GM06990 (cell line): ENCODE results near the gene NCOR2.

ENCODE experiments used
- DNase-seq: peaks from one replicate; pipeline ENCODE4 v3.0.0-alpha.2; 2011; ENCODE audit not compliant: insufficient read length; ENCODE audit errors: extremely low read depth
- H3K27me3 ChIP-seq: replicated peaks from 2 replicates; pipeline ENCODE4 v1.6.0; 2011; ENCODE audit warnings: low read length; ENCODE audit not compliant: control insufficient read depth, insufficient read depth
- H3K36me3 ChIP-seq: 2 replicates; pipeline ENCODE4 v1.5.1; 2011; ENCODE audit warnings: low read length; ENCODE audit not compliant: control insufficient read depth, insufficient read depth
- H3K4me3 ChIP-seq: replicated peaks from 2 replicates; pipeline ENCODE4 v1.5.1; 2011; ENCODE audit warnings: low read depth, mild to moderate bottlenecking, control low read depth, low read length
- TF ChIP-seq, protein P1 (sequence below): IDR thresholded peaks from 2 replicates; pipeline ENCODE4 v1.5.1; 2011; ENCODE audit warnings: low read length, control low read depth, mild to moderate bottlenecking, inconsistent platforms; ENCODE audit not compliant: insufficient read depth, poor library complexity, severe bottlenecking

Gene NCOR2

DNA sequence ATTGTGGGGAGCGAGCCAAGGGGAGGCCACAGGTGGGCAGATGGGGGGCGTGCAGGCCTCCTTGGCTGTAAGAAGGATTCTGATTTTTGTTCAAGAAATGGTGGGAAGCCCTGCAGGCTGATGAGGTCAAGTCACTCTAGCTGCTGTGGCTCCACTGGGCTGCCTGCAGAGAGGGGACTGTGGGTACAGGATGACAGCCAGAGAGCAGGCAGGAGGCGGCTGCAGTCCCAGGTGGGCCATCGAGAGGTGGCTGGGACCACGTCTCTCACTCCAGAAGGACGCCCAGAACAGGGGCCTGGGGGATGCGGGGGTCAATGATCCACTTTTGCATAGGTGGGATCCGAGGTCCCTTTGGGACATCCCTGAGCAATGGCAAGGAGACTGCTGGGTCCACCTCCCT is 9.1 kb downstream of the NCOR2 start:
- Histone ChIP-seq H3K27me3 (no peaks in the 10 kb centered on the region), H3K4me3 (no peak overlapping the region), H3K36me3 (peaks cover 4% of the 10 kb centered on the region)
- TF ChIP-seq, protein P1, sequence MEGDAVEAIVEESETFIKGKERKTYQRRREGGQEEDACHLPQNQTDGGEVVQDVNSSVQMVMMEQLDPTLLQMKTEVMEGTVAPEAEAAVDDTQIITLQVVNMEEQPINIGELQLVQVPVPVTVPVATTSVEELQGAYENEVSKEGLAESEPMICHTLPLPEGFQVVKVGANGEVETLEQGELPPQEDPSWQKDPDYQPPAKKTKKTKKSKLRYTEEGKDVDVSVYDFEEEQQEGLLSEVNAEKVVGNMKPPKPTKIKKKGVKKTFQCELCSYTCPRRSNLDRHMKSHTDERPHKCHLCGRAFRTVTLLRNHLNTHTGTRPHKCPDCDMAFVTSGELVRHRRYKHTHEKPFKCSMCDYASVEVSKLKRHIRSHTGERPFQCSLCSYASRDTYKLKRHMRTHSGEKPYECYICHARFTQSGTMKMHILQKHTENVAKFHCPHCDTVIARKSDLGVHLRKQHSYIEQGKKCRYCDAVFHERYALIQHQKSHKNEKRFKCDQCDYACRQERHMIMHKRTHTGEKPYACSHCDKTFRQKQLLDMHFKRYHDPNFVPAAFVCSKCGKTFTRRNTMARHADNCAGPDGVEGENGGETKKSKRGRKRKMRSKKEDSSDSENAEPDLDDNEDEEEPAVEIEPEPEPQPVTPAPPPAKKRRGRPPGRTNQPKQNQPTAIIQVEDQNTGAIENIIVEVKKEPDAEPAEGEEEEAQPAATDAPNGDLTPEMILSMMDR = no peak
- DNase-seq = no peak

DNA sequence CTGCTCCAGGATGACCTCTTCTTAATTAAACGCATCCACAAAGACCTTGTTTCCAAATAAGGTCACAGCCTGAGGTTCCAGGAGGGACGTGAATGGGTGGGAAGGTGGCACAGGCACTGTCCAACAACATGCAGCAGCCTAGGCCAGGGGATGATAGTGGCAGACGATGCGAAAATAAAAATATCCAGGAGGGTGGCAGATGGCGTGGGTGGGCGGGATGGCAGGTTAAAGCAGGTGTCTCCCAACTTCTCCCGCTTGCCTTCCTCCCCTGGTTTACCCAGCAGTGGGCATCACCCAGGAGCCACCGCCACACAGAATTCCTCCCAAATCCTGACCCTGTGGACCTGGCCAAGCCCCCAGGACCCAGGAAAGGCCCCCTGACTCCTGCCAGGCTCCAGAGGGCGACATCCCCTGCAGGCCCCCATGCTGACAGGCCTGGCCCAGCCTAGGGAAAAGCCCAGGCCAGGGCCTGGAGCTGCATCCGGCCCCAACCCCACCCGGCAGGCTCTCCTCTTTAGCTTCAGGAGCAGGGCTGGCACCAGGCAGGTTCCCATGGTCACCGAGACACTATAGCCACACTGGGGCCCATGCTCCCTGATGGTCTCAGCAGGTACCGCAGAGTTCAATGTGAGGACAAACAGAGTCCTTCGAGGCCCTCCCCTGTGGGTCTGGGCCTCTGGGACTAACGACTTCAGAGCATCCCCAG is 9.7 kb downstream of the NCOR2 start:
- no peaks in the 10 kb centered on the region for H3K27me3 ChIP-seq
- DNase-seq = no peak
- TF ChIP-seq, protein P1 = no peak
- peaks cover 2% of the 10 kb centered on the region for H3K36me3 ChIP-seq
- no peak overlapping the region for H3K4me3 ChIP-seq

DNA sequence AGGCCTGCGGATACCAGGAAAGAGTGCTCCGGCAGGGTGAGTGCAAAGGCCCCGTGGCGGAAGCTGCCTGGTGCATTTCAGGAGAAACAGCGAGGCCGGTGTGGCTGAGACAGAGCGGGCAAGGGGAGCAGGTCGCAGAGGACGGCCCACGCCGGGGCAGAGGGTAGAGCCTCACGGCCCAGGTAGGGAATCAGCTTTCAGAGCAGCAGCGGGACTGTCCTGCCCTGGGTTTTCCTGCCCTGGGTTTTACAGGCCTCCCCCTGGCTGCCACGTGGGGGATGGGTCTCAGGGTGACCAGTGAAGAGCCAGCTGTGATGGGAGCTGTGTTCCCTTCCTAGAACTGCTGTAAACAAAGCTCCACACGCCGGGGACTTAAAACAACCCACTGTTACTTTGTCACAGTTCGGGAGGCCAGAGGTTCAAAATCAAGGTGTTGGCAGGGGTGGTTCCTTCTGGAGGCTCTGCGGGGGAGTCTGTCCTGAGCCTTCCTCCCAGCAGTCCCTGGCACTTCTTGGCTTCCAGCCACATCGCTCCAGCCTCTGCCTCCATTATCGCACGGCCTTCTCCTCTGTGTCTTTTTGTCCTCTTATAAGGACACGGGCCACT is 10.4 kb downstream of the NCOR2 start:
- Histone ChIP-seq H3K4me3 (no peak overlapping the region), H3K27me3 (no peaks in the 10 kb centered on the region), H3K36me3 (peaks cover 2% of the 10 kb centered on the region)
- DNase-seq = no peak
- TF ChIP-seq, protein P1 = no peak

DNA sequence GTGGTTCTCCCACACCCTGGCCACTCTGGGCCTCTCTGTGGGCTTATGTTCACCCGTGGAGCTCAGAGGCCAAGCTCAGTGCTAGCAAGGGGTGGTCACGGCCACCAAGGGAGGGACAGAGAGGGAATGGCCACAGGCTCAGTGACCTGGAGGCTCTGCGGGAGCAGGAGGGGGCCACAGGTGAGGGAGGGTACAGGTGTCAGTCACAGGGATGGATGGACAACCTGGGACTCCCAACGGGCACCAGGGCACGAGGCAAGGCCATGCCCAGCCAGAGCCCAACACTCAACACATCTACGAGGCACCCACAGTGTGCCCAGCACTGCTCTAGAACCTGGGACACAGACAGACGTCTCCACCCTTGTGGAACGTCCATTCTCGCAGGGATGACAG is 11.3 kb downstream of the NCOR2 start:
- no peak for DNase-seq
- peaks cover 2% of the 10 kb centered on the region for H3K36me3 ChIP-seq
- no peak overlapping the region for H3K4me3 ChIP-seq
- H3K27me3 ChIP-seq = no peaks in the 10 kb centered on the region
- TF ChIP-seq, protein P1 = no peak

DNA sequence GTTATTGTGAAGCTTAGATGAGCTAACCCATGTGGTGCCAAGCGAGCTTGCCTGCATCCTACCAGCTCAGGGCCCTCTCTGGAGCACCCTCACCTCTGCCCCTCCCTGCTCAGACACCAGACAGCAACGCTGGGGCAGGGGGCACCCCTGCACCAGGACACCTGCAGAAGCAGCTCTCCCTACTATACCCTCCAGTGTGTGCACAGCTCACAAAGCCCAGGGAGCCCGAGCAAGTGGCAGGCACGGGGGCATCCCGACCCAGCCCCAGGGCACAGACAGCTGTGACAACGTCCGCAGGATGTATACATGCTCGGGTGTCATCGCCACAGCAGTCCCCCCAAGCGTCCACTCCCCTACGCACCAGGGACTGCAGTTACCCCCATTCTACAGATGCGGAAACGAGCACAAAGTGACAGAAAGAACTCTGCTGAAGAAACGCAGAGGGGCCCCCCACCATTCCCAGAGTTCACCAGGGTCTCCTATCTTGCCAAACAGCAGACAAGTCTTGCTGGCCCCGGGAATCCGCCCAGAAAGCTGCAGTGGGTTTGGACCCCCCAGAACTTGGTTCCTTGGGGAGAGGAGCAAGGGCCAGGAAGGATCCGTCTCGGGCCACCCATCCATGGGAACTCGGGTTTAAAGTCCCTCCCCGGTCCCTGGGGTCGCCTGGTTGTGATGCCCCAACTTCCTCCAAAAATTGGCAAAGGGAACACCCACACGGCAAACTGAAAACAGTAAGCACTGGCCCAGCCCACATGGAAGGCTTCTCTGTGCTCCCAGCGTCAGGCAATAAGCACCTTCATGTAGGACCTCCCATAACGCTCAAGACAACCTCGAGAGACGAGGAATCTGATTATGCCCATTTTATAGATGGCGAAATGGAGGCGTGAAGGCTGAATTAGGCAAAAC is 12.0 kb downstream of the NCOR2 start:
- TF ChIP-seq, protein P1 = no peak
- Histone ChIP-seq H3K36me3 (peaks cover 2% of the 10 kb centered on the region), H3K4me3 (no peak overlapping the region), H3K27me3 (no peaks in the 10 kb centered on the region)
- no peak for DNase-seq
